Esophagus squamous epithelium (tissue), 5 donors: ENCODE results near the gene CBX4. TPM values are rescaled to one million over a fixed set of nuclear protein-coding genes. Genes with fewer than 3 reads are reported as not detected.

Experiments used
- DNase-seq: peaks from one replicate; lab custom pipeline; 2025; lab: John Stamatoyannopoulos, UW
- H3K27ac ChIP-seq, 4 donors: fragments of 200-600 bp; sonication (generic); one replicate each; pipeline ENCODE4 v1.5.1; 2016 to 2019; ENCODE audit warnings: mild to moderate bottlenecking in 1 of 4
- H3K27me3 ChIP-seq, 4 donors: fragments of 200-600 bp; sonication (generic); 1 replicate in 3 of 4; 2 replicates in 1 of 4; pipeline versions ENCODE4 v1.5.1 to v1.6.0; 2017 to 2021; ENCODE audit warnings: antibody characterized with exemption in 1 of 4
- H3K36me3 ChIP-seq, 3 donors: fragments of 200-600 bp; sonication (generic); one replicate each; pipeline ENCODE4 v1.5.1; 2016 to 2019
- H3K4me1 ChIP-seq, 3 donors: fragments of 200-600 bp; sonication (generic); one replicate each; pipeline ENCODE4 v1.5.1; 2017 to 2019
- H3K4me3 ChIP-seq, 4 donors: fragments of 200-600 bp; sonication (generic); 1 replicate in 3 of 4; 2 replicates in 1 of 4; pipeline ENCODE4 v1.5.1; 2016 to 2019; ENCODE audit warnings: mild to moderate bottlenecking in 2 of 4, moderate library complexity in 1 of 4
- H3K9me3 ChIP-seq, 3 donors: fragments of 200-600 bp; sonication (generic); one replicate each; pipeline ENCODE4 v1.5.1; 2016 to 2019
- POLR2A ChIP-seq, 4 donors: fragments of 450-650 bp; IDR thresholded peaks; one replicate each; pipeline ENCODE4 v1.6.1; 2017; ENCODE audit warnings: antibody characterized with exemption in 4 of 4, mild to moderate bottlenecking in 4 of 4, moderate library complexity in 3 of 4
- WGBS, 2 donors: methylation state at CpG; one replicate each; pipeline ENCODE4 v1.1.5; 2018; 5-methylcytosine and 5-hydroxymethylcytosine counted together
- intact Hi-C: fragments of 100-400 bp; cut with DNase I; formaldehyde crosslinking; loops from one replicate; pipeline ENCODE4 v1.15.0; 2022
- total RNA-seq, 4 donors: library from RNA; depleted of rRNA; stranded (reverse); fragments of >200 nt; gene quantifications; one replicate each; pipeline ENCODE4 v1.1.0, GENCODE V29; 2016
- TF ChIP-seq, protein P1 (sequence below), 6 experiments: fragments of 450-650 bp in 4 of 6; fragments of 200-600 bp in 2 of 6; sonication (generic) in 2 of 6; IDR thresholded peaks; one replicate each; pipeline ENCODE4 v1.5.1; 2016 to 2019; ENCODE audit warnings: antibody characterized with exemption in 6 of 6, mild to moderate bottlenecking in 4 of 6, moderate library complexity in 4 of 6
- donor health status: DM: yes; HTN: yes; CAD: no.

The CBX4 gene
- total RNA-seq, 4 donors from 2014 or later = 9.0 to 26.3 (median 17.1) TPM

GRCh38 chr17:79835953-79836509 is 3.2 kb downstream of the CBX4 start:
- peaks cover 57 to 87% (median 58%) of the 10 kb centered on the region in 3 donors for H3K4me1 ChIP-seq
- peaks cover 2 to 27% (median 6%) of the 10 kb centered on the region in 4 donors for H3K27me3 ChIP-seq
- peaks cover 16 to 28% (median 18%) of the 10 kb centered on the region in 3 donors for H3K36me3 ChIP-seq
- no peak for DNase-seq
- H3K9me3 ChIP-seq = no peaks in the 10 kb centered on the region
- H3K4me3 ChIP-seq = peak overlapping the region; percentile 76 to 90 (median 88)
- 46 to 88% methylated on average over 4 to 6 of the region's 24 CpGs for WGBS, 2 donors
- intact Hi-C loops = loop anchor here (10.0 kb wide), 1 partner anchor 149 kb away; no protein-coding TSS in a partner anchor
- H3K27ac ChIP-seq = peak overlapping the region; percentile 82 to 99 (median 96)
- TF ChIP-seq, protein P1, sequence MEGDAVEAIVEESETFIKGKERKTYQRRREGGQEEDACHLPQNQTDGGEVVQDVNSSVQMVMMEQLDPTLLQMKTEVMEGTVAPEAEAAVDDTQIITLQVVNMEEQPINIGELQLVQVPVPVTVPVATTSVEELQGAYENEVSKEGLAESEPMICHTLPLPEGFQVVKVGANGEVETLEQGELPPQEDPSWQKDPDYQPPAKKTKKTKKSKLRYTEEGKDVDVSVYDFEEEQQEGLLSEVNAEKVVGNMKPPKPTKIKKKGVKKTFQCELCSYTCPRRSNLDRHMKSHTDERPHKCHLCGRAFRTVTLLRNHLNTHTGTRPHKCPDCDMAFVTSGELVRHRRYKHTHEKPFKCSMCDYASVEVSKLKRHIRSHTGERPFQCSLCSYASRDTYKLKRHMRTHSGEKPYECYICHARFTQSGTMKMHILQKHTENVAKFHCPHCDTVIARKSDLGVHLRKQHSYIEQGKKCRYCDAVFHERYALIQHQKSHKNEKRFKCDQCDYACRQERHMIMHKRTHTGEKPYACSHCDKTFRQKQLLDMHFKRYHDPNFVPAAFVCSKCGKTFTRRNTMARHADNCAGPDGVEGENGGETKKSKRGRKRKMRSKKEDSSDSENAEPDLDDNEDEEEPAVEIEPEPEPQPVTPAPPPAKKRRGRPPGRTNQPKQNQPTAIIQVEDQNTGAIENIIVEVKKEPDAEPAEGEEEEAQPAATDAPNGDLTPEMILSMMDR (IDR thresholded peaks at IDR 0.05) = no peak
- no peak for TF ChIP-seq POLR2A (IDR thresholded peaks at IDR 0.05)

GRCh38 chr17:79835470-79835899 is 3.8 kb downstream of the CBX4 start:
- DNase-seq = no peak
- 88% methylated on average over 5 of the region's 13 CpGs; no CpG with 5 or more reads in 1 of the 2 donors for WGBS, 2 donors
- peaks cover 0 to 21% (median under 1%) of the 10 kb centered on the region in 4 donors for H3K27me3 ChIP-seq
- intact Hi-C loops = loop anchor here (10.0 kb wide), 1 partner anchor 149 kb away; no protein-coding TSS in a partner anchor
- no peaks in the 10 kb centered on the region for H3K9me3 ChIP-seq
- no peak overlapping the region for H3K4me3 ChIP-seq
- H3K36me3 ChIP-seq = peaks cover 16 to 28% (median 18%) of the 10 kb centered on the region in 3 donors
- TF ChIP-seq, protein P1 (IDR thresholded peaks at IDR 0.05) = no peak
- TF ChIP-seq POLR2A (IDR thresholded peaks at IDR 0.05) = no peak
- H3K27ac ChIP-seq = no peak overlapping the region
- peaks cover 53 to 87% (median 55%) of the 10 kb centered on the region in 3 donors for H3K4me1 ChIP-seq

DNA sequence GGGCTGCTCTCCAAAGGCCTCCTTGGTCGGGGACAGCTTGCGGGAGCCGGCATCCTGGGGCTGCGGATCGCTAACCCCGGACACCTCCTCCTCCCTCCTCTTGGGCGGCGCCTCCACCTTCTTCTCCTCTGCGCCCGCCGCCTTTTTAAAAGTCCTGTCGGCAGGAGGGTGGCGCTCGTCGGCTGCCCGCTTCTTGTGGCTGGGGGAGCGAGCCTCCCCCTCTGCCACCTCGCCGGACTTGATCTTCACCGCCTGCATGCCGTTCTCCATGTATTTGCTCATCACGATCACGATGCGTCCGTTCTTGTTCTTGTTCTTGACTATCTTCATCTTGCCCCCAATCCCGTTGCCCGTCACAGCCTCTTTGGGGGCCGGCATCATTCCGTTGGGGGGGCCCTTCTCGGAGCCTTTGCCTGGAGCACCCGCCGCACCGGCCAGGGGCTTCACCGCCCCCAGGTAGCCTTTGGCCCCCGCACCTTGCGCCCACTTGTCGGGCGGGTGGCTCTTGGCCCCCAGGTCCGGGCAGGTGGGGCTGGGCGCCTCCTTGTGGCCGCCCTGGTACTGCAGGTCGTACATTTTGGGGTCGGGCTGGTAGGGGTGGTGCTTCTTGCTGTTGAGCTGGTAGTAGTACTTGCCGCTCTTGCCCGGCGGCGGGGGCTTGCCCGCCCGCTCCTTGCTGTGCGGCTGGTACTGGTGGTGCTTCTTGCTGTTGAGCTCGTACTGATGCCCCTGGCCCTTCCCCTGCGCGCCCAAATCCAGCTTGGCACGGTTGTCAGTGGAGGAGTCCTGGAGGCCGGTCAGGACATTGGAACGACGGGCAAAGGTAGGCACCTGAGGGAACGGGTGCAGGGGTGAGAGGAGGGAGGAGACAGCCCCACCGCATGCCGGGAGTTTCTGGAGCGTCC is 4.4 kb downstream of the CBX4 start:
- H3K4me1 ChIP-seq = peaks cover 46 to 82% (median 50%) of the 10 kb centered on the region in 3 donors
- no peak overlapping the region for H3K4me3 ChIP-seq
- intact Hi-C loops = loop anchor here (10.0 kb wide), 1 partner anchor 150 kb away; no protein-coding TSS in a partner anchor
- H3K36me3 ChIP-seq = peaks cover 16 to 28% (median 18%) of the 10 kb centered on the region in 3 donors
- no peak for TF ChIP-seq POLR2A (IDR thresholded peaks at IDR 0.05)
- TF ChIP-seq, protein P1 (IDR thresholded peaks at IDR 0.05) = peak in 5 of 6 experiments; percentile 51 to 75 (median 53)
- no peaks in the 10 kb centered on the region for H3K9me3 ChIP-seq
- H3K27me3 ChIP-seq = peaks cover 0 to 14% (median 0%) of the 10 kb centered on the region in 4 donors
- no peak for DNase-seq
- H3K27ac ChIP-seq = no peak overlapping the region
- 93 to 98% methylated on average over 25 to 34 of the region's 61 CpGs for WGBS, 2 donors

DNA sequence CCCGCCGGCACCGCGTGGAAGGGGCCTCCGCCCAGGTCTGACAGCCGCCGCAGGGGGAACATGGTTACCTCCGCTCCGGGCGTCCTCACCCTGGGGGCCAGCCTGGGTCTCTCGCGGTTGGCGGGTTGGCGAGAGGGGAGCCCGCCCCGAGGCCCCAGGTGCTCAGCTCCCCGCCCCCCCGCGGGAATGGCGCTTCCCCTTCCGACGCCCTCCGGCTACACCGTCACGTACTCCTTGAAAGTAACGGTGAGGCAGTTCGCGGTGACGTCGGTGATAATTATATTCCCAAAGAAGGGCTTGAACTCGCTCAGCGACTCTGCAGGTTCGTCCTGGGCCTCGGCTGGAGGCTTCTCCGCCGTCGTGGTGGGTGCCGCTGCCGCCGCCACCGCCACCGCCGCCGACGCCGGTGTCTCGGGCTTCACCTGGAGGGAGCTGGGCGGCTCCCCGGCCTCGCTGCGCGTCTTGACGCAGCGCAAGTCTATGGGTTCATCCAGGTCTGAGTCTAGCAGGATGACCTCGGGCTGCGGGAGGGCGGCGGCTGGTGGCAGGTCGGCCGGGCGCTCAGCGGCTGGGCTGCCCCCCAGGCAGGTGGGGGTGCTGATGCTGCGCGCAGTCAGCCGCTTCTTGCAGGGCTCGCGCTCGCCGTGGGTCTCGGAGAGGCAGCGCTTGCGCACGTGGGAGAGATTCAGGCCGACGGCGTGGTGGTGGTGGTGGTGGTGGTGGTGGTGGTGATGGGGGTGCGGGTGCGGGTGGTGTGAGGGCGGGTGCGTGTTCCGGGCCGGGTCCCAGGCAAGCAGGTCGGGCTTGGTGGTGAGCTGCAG is 5.3 kb downstream of the CBX4 start:
- no peak overlapping the region for H3K4me3 ChIP-seq
- peaks cover 0 to 11% (median 0%) of the 10 kb centered on the region in 4 donors for H3K27me3 ChIP-seq
- no peaks in the 10 kb centered on the region for H3K9me3 ChIP-seq
- H3K4me1 ChIP-seq = peaks cover 42 to 78% (median 48%) of the 10 kb centered on the region in 3 donors
- H3K27ac ChIP-seq = no peak overlapping the region
- peaks cover 16 to 28% (median 18%) of the 10 kb centered on the region in 3 donors for H3K36me3 ChIP-seq
- intact Hi-C loops = loop anchor here (10.0 kb wide), 1 partner anchor 151 kb away; no protein-coding TSS in a partner anchor
- DNase-seq = no peak
- WGBS, 2 donors = 90% methylated on average over 25 to 31 of the region's 83 CpGs
- TF ChIP-seq, protein P1 (IDR thresholded peaks at IDR 0.05) = no peak
- TF ChIP-seq POLR2A (IDR thresholded peaks at IDR 0.05) = no peak
